ENCODE measurements around the gene LDLRAD3. TPM values are rescaled to one million over a fixed set of nuclear protein-coding genes. Genes with fewer than 3 reads are reported as not detected.
A peak's percentile ranks its signal among the peaks of the same experiment; 100 is the strongest.

LDLRAD3 gene
- polyA plus RNA-seq, 1 of the 3 experiments (the other 2 are of a cell fraction), result 10.6 TPM

GRCh38 chr11:36132940-36133339, 189.1 kb downstream of the LDLRAD3 start:
- 76% methylated on average over 1 of the region's 1 CpG for WGBS (ENCODE audit: low lambda C conversion rate)
- TF ChIP-seq TEAD4 (IDR thresholded peaks at IDR 0.05; ENCODE audit: borderline replicate concordance, insufficient read depth) (no peak), YY1 (IDR thresholded peaks at IDR 0.05; ENCODE audit: low read depth) (no peak), FOSL2 (IDR thresholded peaks at IDR 0.05; ENCODE audit: borderline replicate concordance, low read depth) (peak; percentile 25; the same call in 1 of the 2 replicates), NFIC (IDR thresholded peaks at IDR 0.05; ENCODE audit: borderline replicate concordance) (0 out of 2 replicates have a peak, but pooled peaks have one; percentile 6), SMC3 (IDR thresholded peaks at IDR 0.05; ENCODE audit: low read depth, low read length) (no peak), FOXM1 (IDR thresholded peaks at IDR 0.05; ENCODE audit: low read depth) (no peak), EP300 (IDR thresholded peaks at IDR 0.05; ENCODE audit: borderline replicate concordance in 1 of 2, low read depth in 1 of 2, low read length in 1 of 2) (no peak)

GRCh38 chr11:36135076-36135475, 191.2 kb downstream of the LDLRAD3 start:
- POLR2A ChIA-PET, result no interaction called here

More at GRCh38 chr11:36132940-36133339, 189.1 kb downstream of the LDLRAD3 start:
- Histone ChIP-seq H3K79me2 (ENCODE audit: insufficient read depth) (no peaks in the 10 kb centered on the region), H3K27ac (ENCODE audit: low read depth in 2 of 2, low read length in 1 of 2) (no peak overlapping the region), H3K9ac (no peak overlapping the region), H3F3A (replicated peaks; ENCODE audit: insufficient read depth) (no peaks in the 10 kb centered on the region), H3K36me3 (replicated peaks in 1 of 2; ENCODE audit: control insufficient read depth in 1 of 2, insufficient read depth in 2 of 2, low read length in 1 of 2) (no peaks in the 10 kb centered on the region), H3K9me3 (no peaks in the 10 kb centered on the region), H2AFZ (ENCODE audit: low read depth) (no peak overlapping the region), H3K9me2 (no peaks in the 10 kb centered on the region), H3K4me2 (no peak overlapping the region), H3K4me1 (ENCODE audit: control insufficient read depth in 1 of 2, insufficient read depth in 2 of 2, low read depth in 1 of 2, low read length in 1 of 2) (peaks cover 0 to 5% of the 10 kb centered on the region in 2 experiments; a peak in 2 of 4 replicates), H3K4me3 (ENCODE audit: low read depth in 2 of 2, low read length in 1 of 2) (no peak overlapping the region), H3K27me3 (ENCODE audit: insufficient read depth) (no peaks in the 10 kb centered on the region), H4K20me1 (ENCODE audit: insufficient read depth) (no peaks in the 10 kb centered on the region)
- no peak for DNase-seq
- CTCF ChIA-PET, result interaction anchor here (0.6 to 6.0 kb wide), 8 partner anchors 16 to 518 kb away, joined by 3 to 75 read pairs (median 6); no protein-coding TSS in a partner anchor
- POLR2A ChIA-PET, result no interaction called here

More at GRCh38 chr11:36135076-36135475, 191.2 kb downstream of the LDLRAD3 start:
- no peak for TF ChIP-seq EZH2phosphoT487 (IDR thresholded peaks at IDR 0.05; ENCODE audit: borderline replicate concordance, low read depth)
- no peak for TF ChIP-seq GABPA (IDR thresholded peaks at IDR 0.05; ENCODE audit: low read depth)
- TF ChIP-seq MAX (IDR thresholded peaks at IDR 0.05; ENCODE audit: low read depth), result no peak
- no peak for TF ChIP-seq ELF1 (IDR thresholded peaks at IDR 0.05)
- TF ChIP-seq MXI1 (IDR thresholded peaks at IDR 0.05; ENCODE audit: low read depth, low read length), result no peak
- TF ChIP-seq POLR2AphosphoS5 (IDR thresholded peaks at IDR 0.05; ENCODE audit: low read depth, low read length), result no peak
- TF ChIP-seq PBX3 (IDR thresholded peaks at IDR 0.05), result peak; percentile 12; the same call in 1 of the 2 replicates
- TF ChIP-seq RAD21 (IDR thresholded peaks at IDR 0.05; ENCODE audit: low read length), result no peak
- H3K9me3 ChIP-seq, result no peaks in the 10 kb centered on the region
- H3K4me1 ChIP-seq (ENCODE audit: control insufficient read depth in 1 of 2, insufficient read depth in 2 of 2, low read depth in 1 of 2, low read length in 1 of 2), result peaks cover 0 to 5% of the 10 kb centered on the region in 2 experiments; a peak in 2 of 4 replicates
- no peaks in the 10 kb centered on the region for H3K9me2 ChIP-seq
- no peaks in the 10 kb centered on the region for H3F3A ChIP-seq (replicated peaks; ENCODE audit: insufficient read depth)
- 39% methylated on average over 2 of the region's 2 CpGs for WGBS (ENCODE audit: low lambda C conversion rate)
- H2AFZ ChIP-seq (ENCODE audit: low read depth), result no peak overlapping the region
- no peak for DNase-seq
- peak overlapping the region in 1 of 2 experiments; percentile 65; a peak in 1 of 4 replicates for H3K27ac ChIP-seq (ENCODE audit: low read depth in 2 of 2, low read length in 1 of 2)
- H3K36me3 ChIP-seq (replicated peaks in 1 of 2; ENCODE audit: control insufficient read depth in 1 of 2, insufficient read depth in 2 of 2, low read length in 1 of 2), result no peaks in the 10 kb centered on the region
- no peak overlapping the region for H3K4me3 ChIP-seq (ENCODE audit: low read depth in 2 of 2, low read length in 1 of 2)
- H4K20me1 ChIP-seq (ENCODE audit: insufficient read depth), result no peaks in the 10 kb centered on the region
- no peak overlapping the region for H3K4me2 ChIP-seq
- CTCF ChIA-PET, result interaction anchor here (1.0 to 2.4 kb wide), 2 partner anchors 123 to 313 kb away, joined by 3 to 16 read pairs; no protein-coding TSS in a partner anchor
- no peaks in the 10 kb centered on the region for H3K79me2 ChIP-seq (ENCODE audit: insufficient read depth)
- H3K9ac ChIP-seq, result no peak overlapping the region
- no peaks in the 10 kb centered on the region for H3K27me3 ChIP-seq (ENCODE audit: insufficient read depth)

Measured in SK-N-SH (cell line).